ENCODE measurements around the gene DIAPH1.
A peak's percentile ranks its signal among the peaks of the same experiment; 100 is the strongest.
"Not testable (repeated sequence)": the region's sequence is repeated elsewhere in the genome, so short reads cannot be mapped to it uniquely, and the experiment has no call there.

DIAPH1 gene

DNA sequence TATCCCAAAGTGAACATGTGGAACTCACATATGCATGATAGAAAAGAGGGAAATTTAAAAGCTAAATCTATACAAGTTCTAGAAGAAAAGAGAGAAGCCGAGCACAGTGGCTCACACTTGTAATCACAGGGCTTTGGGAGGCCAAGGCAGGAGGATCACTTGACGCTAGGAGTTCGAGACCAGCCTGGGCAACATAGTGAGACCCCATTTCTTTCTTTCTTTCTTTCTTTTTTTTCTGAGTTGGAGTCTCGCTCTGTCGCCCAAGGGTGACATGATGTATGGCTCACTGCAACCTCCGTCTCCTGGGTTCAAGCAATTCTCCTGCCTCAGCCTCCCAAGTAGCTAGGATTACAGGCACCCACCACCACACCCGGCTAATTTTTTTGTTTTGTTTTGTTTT lies 8.9 kb downstream of the DIAPH1 start:
- DNase-seq (ENCODE audit: low read depth), result not testable (repeated sequence)

DNA sequence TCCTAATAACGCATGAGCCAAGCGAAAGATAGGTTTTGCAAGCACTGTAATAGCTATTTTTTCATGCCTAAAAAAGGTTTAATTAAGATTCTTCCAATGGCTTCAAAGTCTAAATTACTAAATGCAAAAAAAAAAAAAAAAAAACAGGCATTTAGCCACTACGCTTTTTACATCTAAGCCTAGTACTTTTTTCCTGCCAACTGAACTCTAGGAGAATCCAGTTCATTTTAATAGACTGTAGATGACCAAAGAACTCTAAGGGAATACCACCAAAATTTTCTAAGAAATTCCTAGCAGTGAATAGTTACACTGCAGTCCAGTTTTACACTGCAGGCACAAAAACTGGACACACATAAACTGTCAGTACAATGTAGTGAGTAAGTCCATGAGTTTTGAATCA lies 9.8 kb downstream of the DIAPH1 start:
- no peak for DNase-seq (ENCODE audit: low read depth)

DNA sequence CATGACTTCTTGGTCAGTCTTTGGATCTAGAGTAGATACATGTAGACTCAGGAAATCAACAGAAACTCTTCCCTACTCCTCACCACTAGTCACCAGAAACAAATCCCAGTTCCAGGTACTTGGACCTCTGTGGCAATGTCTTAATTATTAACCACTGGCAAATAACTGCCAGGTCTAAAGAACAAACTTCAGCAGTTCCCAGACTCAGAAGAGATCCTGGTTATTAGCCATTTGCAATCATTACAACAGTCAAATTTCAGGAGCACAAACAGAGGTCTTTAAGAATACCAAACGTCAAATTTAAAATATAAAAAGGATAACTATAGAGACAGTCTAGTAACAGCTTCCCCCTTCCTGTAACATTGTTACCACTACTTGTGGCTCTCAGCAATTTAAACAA lies 10.2 kb downstream of the DIAPH1 start:
- DNase-seq (ENCODE audit: low read depth), result no peak

DNA sequence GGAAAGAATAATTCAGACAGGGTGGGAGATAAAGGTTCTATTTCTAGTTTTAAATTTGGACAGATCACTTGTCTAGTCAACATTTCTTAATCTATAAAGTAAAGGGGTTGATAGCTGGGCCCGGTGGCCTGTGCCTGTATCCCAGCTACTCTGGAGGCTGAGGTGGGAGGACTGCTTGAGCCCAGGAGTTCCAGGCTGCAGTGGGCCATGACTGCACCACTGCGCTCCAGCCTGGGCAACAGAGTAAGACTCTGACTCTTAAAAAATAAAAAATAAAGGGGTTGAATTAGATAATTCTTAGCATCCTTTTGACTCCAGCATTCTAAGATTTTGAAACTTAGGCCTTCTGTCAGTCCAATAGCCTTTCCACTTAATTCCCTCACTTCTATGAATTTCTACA lies 10.8 kb downstream of the DIAPH1 start:
- no peak for DNase-seq (ENCODE audit: low read depth)

DNA sequence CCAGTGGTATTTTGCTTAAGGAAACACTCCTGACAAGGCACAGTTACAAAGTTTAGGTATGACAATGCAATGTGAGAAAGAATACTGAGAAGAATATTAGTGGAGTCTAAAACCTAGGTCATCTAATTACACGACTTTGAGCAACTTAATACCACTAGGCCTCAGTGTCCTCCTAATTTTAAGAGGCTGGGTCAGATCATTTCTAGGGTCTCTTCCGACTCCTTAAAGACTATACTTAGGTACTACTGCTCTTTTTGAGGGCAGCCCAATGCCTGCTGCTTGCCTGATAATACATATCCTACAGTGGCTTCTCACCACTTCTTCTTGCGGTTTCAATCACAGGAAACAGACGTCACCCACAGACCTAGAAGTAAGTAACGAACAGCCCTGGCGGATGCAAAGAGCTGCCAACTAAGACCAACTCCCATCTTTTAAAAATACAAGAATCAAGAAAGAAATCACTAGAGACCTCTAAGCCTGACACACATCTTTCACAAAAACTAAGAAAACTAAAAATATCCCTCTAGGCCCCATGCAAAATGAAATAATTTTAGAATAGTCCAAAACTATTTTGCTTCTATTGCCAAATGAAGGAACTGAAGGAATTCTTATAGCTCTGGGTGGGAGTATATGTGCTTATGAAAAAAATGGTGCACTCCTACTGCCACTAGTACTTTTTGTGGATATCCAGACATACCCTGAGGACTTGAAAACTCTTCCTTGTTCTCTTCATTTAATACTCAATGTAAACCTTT lies 13.1 kb downstream of the DIAPH1 start:
- peak; percentile 28 for DNase-seq (ENCODE audit: low read depth)

GRCh38 chr5:141603923-141604717 lies 14.7 kb downstream of the DIAPH1 start:
- DNase-seq (ENCODE audit: low read depth), result peak; percentile 95

DNA sequence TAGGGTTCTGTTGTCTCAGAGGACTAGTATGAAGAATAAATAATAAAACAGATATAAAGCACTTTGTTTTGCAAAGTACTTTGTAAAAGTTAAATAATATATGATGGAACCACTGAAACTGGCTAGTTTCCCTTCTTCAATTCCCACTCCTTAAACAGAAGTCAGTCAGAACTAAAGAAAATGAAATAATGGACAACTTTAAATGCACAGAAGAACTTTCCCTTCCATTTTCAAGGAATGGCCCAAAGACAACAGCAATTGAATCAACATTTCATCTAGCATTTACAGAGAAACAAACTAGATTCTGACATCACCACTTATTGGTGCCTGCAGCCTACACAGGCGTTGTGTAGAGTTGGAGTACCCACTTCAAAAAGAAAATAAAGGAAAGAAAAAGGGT lies 16.2 kb downstream of the DIAPH1 start:
- DNase-seq (ENCODE audit: low read depth), result no peak

DNA sequence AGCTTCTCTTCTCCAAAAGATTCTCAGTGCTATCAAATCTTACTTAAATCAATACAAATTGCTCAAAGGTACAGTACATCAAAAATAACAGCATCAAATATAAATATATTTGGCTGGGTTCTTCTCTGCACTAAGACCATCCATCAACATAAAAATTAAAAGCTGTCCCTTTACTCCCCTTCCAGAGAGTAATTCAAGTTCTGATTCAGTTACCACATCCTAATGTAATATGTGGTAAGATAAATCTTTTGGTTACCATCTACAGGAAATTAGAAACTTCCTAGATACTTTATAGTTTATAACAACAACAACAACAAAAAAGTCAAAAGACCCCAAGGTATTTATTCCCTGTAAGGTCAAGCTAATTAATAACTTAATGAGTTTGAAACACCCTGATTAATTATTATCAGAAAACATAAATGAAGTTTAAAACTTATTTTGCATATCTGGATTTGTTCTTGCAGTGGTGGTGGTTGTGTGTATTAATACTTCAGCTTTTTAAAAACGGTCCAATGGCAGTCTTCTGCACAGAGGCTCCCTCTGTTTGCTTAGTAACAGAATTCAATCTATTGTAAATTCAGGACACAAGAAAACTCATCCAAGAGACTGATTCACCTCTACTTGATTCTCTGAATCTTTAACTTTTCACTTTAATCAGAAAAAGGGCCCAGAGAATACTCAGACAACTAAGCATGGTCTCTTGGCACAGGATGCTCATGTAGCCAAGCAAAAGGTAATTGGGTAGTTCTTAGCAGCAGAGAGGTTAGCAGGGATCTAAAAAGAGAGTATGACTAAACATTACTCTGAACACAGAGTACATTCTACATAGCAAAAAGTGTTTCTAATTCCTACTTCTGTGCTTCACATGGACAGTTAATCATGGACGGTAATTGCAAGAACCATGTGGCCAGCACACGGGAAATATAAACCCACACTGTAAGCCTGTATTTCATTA lies 20.1 kb downstream of the DIAPH1 start:
- peak; percentile 60 for DNase-seq (ENCODE audit: low read depth)

DNA sequence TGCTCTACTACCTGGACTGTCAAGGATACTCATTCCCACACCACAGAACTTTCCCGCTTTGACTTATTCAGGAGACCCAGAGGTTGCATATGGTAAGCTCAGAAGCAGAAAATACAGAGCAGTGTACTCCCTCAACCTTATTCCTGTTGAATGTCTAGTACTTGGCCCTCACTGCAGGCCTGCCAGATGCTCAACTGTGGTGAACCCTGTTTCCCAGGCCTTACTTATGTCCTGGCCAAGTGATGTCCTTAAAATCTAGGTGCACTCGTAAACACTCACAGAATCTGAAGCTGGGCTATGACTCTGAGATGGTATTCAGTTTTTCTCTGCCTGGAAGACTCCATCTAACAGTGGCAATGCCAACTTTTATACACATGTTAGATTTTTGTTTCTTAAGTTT lies 21.0 kb downstream of the DIAPH1 start:
- no peak for DNase-seq (ENCODE audit: low read depth)

DNA sequence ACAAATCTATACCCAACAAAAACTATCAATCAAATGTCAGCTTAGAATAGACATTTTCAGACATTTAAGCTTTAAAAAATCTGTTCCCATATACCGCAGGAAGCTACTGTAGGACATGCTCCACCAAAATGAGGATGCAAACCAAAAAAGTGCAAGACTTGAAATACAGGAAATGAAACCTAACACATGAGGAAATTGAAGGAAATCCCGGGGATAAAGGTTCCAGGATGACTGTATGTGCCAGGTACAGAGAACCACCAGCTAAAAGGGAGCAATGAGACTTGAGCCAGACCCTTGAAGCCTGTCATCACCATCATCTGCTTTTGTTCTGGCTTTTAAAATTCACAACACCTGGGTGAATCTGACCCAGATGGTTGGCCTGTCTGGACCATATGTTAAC lies 21.4 kb downstream of the DIAPH1 start:
- no peak for DNase-seq (ENCODE audit: low read depth)

GRCh38 chr5:141596867-141597266 lies 21.9 kb downstream of the DIAPH1 start:
- DNase-seq (ENCODE audit: low read depth), result no peak

- no peak for DNase-seq (ENCODE audit: low read depth)
These were observed 28.7 kb downstream of the DIAPH1 start for GRCh38 chr5:141590127-141590526.

DNA sequence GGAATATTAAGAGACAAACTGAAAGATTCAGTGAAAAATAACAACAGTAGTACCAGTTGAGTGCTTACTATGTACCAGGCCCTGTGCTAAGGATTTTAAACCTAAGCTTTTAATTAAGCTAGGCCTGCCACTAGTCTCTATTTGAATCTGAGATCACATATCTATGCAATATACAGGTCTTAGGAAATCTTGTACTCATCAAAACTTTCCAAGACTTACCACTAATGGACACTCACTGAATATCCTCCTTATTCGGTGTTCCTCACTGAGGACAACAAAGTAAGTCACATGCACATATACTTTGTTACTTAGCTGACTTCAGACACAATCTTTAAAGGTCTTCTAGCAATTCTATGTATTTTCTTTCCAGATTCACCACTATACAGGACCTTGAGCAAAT lies 32.6 kb downstream of the DIAPH1 start:
- no peak for DNase-seq (ENCODE audit: low read depth)

DNA sequence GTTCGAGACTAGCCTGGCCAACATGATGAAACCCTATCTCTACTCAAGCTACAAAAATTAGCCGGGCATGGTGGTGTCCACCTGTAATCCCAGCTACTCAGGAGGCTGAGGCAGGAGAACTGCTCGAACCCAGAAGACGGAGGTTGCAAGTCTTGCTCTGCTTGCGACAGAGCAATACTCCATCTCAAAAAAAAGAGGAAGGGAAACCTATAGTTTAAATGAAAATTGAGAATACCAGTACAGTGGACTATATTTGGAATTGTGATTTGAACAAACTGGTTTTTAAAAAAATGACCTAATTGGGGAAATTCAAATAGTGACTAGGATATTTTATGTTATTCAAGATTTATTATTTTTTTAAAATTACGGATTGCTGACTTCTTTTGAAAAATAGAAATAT lies 33.2 kb downstream of the DIAPH1 start:
- no peak for DNase-seq (ENCODE audit: low read depth)

DNA sequence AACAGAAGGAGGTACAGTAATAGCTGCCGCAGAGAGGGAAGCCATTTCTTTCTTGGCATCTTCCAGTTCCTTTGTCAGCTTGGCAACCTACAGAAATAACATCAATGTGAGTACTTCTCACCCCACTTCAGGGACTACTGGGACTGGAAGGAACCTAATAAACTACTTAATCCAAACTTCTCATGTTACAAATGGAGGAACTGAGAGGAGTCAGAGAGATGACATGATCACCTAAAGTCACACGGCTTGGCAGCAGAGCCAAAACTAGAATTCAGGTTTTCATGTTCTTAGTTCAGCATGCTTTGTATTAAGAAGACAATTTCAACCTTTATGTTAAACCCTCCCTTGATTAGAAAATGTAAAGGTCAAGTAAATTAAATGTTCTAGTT lies 44.7 kb downstream of the DIAPH1 start:
- DNase-seq (ENCODE audit: low read depth), result peak; percentile 63

- no peak for DNase-seq (ENCODE audit: low read depth)
These were observed 45.2 kb downstream of the DIAPH1 start for GRCh38 chr5:141573489-141574121.

GRCh38 chr5:141570655-141571054 lies 48.1 kb downstream of the DIAPH1 start:
- no peak for DNase-seq (ENCODE audit: low read depth)

GRCh38 chr5:141567513-141568117 lies 51.2 kb downstream of the DIAPH1 start:
- peak; percentile 6 for DNase-seq (ENCODE audit: low read depth)

DNA sequence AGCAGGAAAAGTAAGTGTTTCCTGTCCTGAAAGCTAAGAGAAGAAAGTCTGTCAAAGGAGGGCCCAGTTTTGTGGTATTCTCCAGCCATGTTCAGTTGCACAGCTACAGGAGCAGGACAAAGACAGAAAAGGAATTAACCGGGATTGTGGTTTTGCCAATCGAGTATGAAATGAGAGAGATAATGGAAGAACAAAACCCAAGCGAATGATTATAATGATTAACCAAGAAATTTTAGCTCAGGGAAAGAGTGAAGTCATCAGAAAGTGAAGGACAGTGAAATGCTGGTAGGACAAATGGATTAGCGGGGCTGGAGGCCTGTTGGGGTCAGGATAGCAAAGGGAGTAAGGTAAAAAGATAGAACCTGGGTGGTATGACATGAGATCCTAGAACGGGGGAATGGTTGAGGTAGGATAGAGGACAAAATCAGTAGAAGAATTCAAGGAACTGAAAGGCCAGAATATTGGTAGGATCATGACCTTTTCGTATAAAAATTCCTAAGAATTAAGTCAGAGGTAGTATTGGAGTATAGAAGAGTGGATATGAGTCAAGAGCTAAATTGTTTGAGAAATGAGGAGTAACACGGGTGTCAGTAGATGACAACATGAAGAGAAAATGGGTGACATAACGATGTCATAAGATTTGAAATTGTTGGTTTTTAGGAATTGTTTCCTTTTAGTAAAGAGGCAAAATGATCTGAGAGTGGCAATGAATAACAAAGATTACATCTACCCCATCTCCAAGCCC lies 52.8 kb downstream of the DIAPH1 start:
- no peak for DNase-seq (ENCODE audit: low read depth)

DNA sequence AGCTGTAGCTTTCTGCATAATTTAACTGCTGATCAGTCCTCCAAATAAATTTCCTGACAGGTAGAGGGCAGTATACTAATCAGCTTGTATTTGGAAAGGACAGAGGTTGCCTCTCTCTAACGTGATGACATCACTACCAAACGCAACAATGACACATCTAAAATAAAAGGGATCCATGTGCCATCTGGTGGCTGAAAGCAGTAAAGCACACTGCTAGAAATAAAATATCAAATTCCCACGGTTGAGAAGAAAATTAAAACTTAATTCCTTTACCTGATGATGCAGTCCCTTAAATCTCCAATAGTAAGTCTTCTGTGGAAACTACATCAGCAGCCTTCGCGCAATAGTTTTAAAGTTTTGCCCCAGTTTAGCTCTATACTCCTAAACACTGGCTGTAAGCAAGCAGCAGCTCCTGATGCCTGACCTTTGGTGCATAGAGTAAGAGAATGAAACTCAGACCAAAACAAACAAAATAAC lies 54.5 kb downstream of the DIAPH1 start:
- DNase-seq (ENCODE audit: low read depth), result peak; percentile 95

Measured in iris pigment epithelial cell (primary cell).